OCI-LY1 (cell line): Measurements from ENCODE around the gene SREBF1.

Experiments
- H2AFZ ChIP-seq: fragments of 200-600 bp; sonication (generic), shearing (Covaris generic); 2 replicates; pipeline ENCODE4 v1.6.0; 2014; ENCODE audit warnings: antibody characterized with exemption, mild to moderate bottlenecking, low read length
- H3F3A ChIP-seq: fragments of 200-600 bp; sonication (generic), shearing (Covaris generic); 2 replicates; pipeline ENCODE4 v1.6.0; 2014; ENCODE audit warnings: mild to moderate bottlenecking, antibody characterized with exemption, low read length, moderate library complexity; ENCODE audit not compliant: insufficient read depth
- H3K27ac ChIP-seq: fragments of 200-600 bp; sonication (generic); 2 replicates; pipeline ENCODE4 v1.5.1; 2014; ENCODE audit warnings: low read length, mixed run types, mild to moderate bottlenecking, low read depth; ENCODE audit not compliant: poor library complexity, severe bottlenecking
- H3K27me3 ChIP-seq: fragments of 200-600 bp; sonication (generic); 2 replicates; pipeline ENCODE4 v1.6.0; 2014; ENCODE audit warnings: antibody characterized with exemption, mild to moderate bottlenecking, low read length, moderate library complexity; ENCODE audit not compliant: insufficient read depth
- H3K36me3 ChIP-seq: fragments of 200-600 bp; sonication (generic); 2 replicates; pipeline ENCODE4 v1.6.1; 2014; ENCODE audit warnings: mild to moderate bottlenecking, antibody characterized with exemption, low read length, moderate library complexity, mixed read lengths; ENCODE audit not compliant: insufficient read depth
- H3K4me1 ChIP-seq: fragments of 200-600 bp; sonication (generic); 2 replicates; pipeline ENCODE4 v1.5.1; 2014; ENCODE audit warnings: mild to moderate bottlenecking, low read length, moderate library complexity; ENCODE audit not compliant: insufficient read depth, severe bottlenecking
- H3K4me2 ChIP-seq: fragments of 200-600 bp; sonication (generic), shearing (Covaris generic); 2 replicates; pipeline ENCODE4 v1.6.1; 2014; ENCODE audit warnings: low read length
- H3K4me3 ChIP-seq: fragments of 200-600 bp; sonication (generic); 2 replicates; pipeline ENCODE4 v1.5.1; 2014; ENCODE audit warnings: low read length, low read depth, mild to moderate bottlenecking, mixed read lengths; ENCODE audit not compliant: poor library complexity, severe bottlenecking
- H3K79me2 ChIP-seq: fragments of 200-600 bp; shearing (Covaris generic); 2 replicates; pipeline ENCODE4 v1.6.1; 2016; ENCODE audit warnings: mixed run types, low read length, mixed read lengths; ENCODE audit not compliant: insufficient read depth
- H3K9ac ChIP-seq: fragments of 200-600 bp; sonication (generic), shearing (Covaris generic); 2 replicates; pipeline ENCODE4 v1.6.1; 2014; ENCODE audit warnings: mild to moderate bottlenecking, low read length, mixed read lengths
- H3K9me2 ChIP-seq: fragments of 200-600 bp; sonication (generic), shearing (Covaris generic); 2 replicates; pipeline ENCODE4 v1.6.1; 2014; ENCODE audit warnings: low read depth, mild to moderate bottlenecking, low read length, mixed read lengths
- H3K9me3 ChIP-seq: fragments of 200-600 bp; shearing (Covaris generic); 2 replicates; pipeline ENCODE4 v1.6.1; 2014; ENCODE audit warnings: low read length, mixed read lengths
- H4K20me1 ChIP-seq: fragments of 200-600 bp; sonication (generic), shearing (Covaris generic); 2 replicates; pipeline ENCODE4 v1.6.0; 2016; ENCODE audit warnings: mild to moderate bottlenecking, low read length; ENCODE audit not compliant: insufficient read depth
- CTCF ChIP-seq: fragments of 200-600 bp; sonication (generic), shearing (Covaris generic); IDR thresholded peaks from 2 replicates; pipeline ENCODE4 v1.5.1; 2017; ENCODE audit warnings: mild to moderate bottlenecking, antibody characterized with exemption, low read length, moderate library complexity, mixed read lengths
- EZH2 ChIP-seq: fragments of 200-600 bp; sonication (generic), shearing (Covaris generic); IDR thresholded peaks from 2 replicates; pipeline ENCODE4 v1.8.0; 2017; ENCODE audit warnings: borderline replicate concordance, mixed run types, mild to moderate bottlenecking, antibody characterized with exemption, low read length, moderate library complexity, mixed read lengths

Gene SREBF1

GRCh38 chr17:17781591-17782496 lies 54.9 kb downstream of the SREBF1 start:
- Histone ChIP-seq H3K9ac (no peak overlapping the region), H2AFZ (no peak overlapping the region), H4K20me1 (no peaks in the 10 kb centered on the region), H3K36me3 (no peaks in the 10 kb centered on the region), H3F3A (no peaks in the 10 kb centered on the region), H3K4me1 (peaks cover 30% of the 10 kb centered on the region), H3K9me2 (no peaks in the 10 kb centered on the region), H3K4me2 (peak overlapping the region; percentile 20; the same call in 1 of the 2 replicates), H3K9me3 (no peaks in the 10 kb centered on the region), H3K79me2 (no peaks in the 10 kb centered on the region), H3K27me3 (peaks cover 5% of the 10 kb centered on the region; the same call in 1 of the 2 replicates), H3K4me3 (no peak overlapping the region), H3K27ac (no peak overlapping the region)
- TF ChIP-seq EZH2 (no peak), CTCF (no peak)

DNA sequence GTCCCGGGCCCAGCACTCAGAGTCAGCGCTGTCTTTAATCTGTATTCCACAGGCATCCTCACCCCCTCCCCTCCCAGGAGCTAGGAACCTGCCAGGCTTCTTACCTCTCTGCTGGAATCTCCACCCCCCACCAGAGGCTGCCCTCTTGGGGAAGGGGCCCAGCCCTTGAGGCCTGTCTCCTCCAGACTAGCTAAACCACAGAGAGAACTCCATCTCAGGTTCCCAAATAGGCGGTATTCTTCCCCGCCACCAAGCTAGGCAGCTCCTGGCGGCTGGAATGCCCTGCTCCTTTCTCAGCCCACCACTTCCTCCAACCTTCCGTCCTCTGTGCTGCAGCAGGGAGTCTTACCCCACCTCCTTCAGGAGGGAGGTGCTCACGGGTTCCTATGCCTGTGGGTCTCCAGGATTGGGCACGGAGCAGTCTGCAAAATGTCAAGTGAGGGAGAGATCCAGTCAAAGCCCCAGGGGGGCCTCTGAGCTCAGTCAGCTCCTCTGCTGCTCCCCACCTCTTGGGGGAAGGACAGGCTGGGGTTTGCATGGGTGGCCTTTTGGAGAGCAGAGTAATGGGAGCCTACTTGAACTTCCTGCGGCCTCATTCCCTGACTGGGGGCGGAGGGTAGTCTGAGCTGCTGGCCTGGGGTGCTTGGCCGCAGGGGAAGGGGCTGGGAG lies 55.7 kb downstream of the SREBF1 start:
- H3K27ac ChIP-seq = no peak overlapping the region
- H3K9me2 ChIP-seq = no peaks in the 10 kb centered on the region
- H3K4me1 ChIP-seq = peaks cover 30% of the 10 kb centered on the region
- H3K79me2 ChIP-seq = no peaks in the 10 kb centered on the region
- no peaks in the 10 kb centered on the region for H3K9me3 ChIP-seq
- no peaks in the 10 kb centered on the region for H3F3A ChIP-seq
- no peak overlapping the region for H2AFZ ChIP-seq
- no peak for TF ChIP-seq EZH2
- TF ChIP-seq CTCF = no peak
- H3K36me3 ChIP-seq = no peaks in the 10 kb centered on the region
- H3K9ac ChIP-seq = no peak overlapping the region
- H3K27me3 ChIP-seq = peaks cover 5% of the 10 kb centered on the region
- H4K20me1 ChIP-seq = no peaks in the 10 kb centered on the region
- no peak overlapping the region for H3K4me2 ChIP-seq
- no peak overlapping the region for H3K4me3 ChIP-seq

GRCh38 chr17:17779015-17779611 lies 57.7 kb downstream of the SREBF1 start:
- no peak overlapping the region for H3K27ac ChIP-seq
- no peaks in the 10 kb centered on the region for H3K79me2 ChIP-seq
- H3K4me1 ChIP-seq = peaks cover 23% of the 10 kb centered on the region
- H3K9ac ChIP-seq = no peak overlapping the region
- no peaks in the 10 kb centered on the region for H4K20me1 ChIP-seq
- no peaks in the 10 kb centered on the region for H3K9me3 ChIP-seq
- H2AFZ ChIP-seq = no peak overlapping the region
- H3K27me3 ChIP-seq = peaks cover 5% of the 10 kb centered on the region
- H3K36me3 ChIP-seq = no peaks in the 10 kb centered on the region
- H3K4me2 ChIP-seq = no peak overlapping the region
- TF ChIP-seq CTCF (no peak), EZH2 (no peak)
- H3K4me3 ChIP-seq = no peak overlapping the region
- H3K9me2 ChIP-seq = no peaks in the 10 kb centered on the region
- no peaks in the 10 kb centered on the region for H3F3A ChIP-seq
